Measurements from ENCODE around the gene AP3S1.

Gene AP3S1

DNA sequence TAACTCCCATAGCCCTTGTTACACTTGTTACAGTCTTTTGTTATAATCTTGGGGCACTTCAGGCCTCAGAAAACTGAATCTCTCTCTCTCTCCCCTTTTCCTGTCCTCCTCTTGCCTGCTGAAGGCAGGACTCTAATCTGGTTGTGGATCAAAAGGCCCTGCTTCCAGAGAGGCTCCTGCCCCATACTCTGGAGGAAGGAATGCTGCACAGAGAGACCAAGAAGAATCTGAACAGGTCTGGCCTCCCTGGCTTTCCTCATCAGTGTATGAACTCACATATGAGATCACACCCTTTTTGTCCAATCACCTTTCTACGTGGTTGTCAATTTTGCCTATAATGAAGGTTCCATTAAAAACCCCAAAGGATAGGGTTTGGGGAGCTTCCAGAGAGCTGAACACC, 94.3 kb downstream of the AP3S1 start:
- no peak for DNase-seq (ENCODE audit: low read depth in 4 of 4, low spot score in 1 of 4)

DNA sequence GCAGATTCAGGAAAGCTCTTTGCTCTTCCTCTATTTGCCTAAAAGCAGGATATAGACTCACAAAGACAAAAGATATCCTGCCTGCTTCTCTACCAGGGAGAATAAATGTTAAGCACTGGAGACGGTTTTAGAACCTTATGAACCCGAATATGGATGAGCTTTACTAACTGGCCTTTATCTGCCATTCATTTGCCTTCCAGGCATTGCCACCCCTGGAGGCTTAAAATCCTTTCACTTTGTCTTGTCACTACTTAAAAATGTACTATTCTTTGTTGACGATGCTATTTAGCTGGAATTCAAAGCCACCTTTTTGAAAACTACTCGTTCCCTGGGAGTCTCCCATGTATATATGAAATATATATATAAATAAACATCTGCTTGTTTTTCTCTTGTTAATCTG, 97.3 kb downstream of the AP3S1 start:
- DNase-seq (ENCODE audit: low read depth in 4 of 4, low spot score in 1 of 4): no peak

DNA sequence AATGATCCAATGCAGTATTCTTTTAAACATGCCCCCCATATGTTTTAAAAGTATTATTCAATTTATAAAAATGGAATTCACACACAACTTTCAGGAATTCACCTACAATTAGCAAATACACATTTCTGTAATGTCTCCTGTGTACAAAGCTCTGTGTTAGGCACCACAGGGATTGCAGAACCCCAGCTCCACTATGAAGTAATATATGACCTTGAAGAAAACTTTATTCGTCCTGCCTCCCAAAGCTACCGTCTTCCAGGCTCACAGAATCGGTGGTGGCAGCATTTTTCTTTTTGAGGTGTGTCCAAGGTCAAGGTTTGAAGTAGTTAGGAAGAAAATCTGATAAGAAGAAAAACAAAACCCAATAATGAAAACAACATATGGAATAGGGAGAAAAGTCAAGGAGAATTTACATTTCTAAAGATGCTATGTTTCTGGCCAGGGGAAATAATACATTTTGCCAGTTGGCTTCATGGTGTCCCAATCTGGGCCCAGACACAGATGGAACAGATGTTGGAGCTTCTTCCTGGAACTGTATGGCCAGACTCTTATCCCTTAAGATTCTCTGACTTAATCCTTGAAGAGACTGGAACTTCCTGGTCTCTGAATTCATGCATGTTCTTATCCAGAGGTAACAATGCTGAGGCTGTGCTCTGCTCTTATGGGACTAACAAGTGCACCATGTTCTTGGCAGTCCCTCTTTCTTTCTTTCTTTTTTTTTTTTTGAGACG, 98.5 kb downstream of the AP3S1 start:
- no peak for DNase-seq (ENCODE audit: low read depth in 4 of 4, low spot score in 1 of 4)

- no peak for DNase-seq (ENCODE audit: low read depth in 4 of 4, low spot score in 1 of 4)
Measured at GRCh38 chr5:115941051-115941675, 99.4 kb downstream of the AP3S1 start.

DNA sequence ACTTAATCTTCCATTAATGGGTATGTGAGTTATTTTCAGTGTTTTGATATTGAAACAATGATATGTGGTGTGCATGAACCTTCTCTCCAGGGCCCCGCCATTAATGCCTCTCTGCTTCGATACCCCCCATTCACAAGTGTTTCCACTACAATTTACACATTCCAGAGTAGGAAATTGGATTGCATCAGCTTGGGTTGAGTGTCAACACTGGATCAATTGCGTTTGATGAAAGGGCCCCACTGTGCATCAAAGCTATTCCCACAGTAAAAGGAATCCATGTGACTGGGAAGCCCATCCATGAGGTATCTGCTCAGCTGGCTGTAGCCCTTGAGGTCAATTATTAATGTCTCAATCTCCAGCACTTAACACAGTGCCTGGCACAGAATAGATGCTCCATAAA, 102.8 kb downstream of the AP3S1 start:
- DNase-seq (ENCODE audit: low read depth in 4 of 4, low spot score in 1 of 4): no peak

DNA sequence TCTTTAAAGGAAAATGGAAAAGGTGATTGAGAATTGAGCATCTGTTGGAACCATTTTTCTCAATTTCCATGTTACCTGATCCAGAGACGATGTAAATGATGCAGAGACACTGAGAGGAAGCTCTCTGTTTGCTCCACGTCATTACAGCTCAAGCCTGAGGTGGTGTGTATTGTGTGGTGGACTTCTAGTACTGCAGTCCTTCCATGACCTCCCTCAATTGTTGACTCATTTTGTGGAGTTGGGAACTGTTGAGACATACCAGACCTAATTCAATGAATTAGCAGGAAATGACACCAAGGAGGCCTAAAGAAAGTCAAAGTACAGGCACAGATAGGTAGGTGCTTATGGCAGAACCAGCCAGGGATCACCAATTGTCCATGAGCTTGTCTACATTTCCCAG, 104.9 kb downstream of the AP3S1 start:
- no peak for DNase-seq (ENCODE audit: low read depth in 4 of 4, low spot score in 1 of 4)

GRCh38 chr5:115947260-115947659, 105.5 kb downstream of the AP3S1 start:
- DNase-seq (ENCODE audit: low read depth in 4 of 4, low spot score in 1 of 4): no peak

DNA sequence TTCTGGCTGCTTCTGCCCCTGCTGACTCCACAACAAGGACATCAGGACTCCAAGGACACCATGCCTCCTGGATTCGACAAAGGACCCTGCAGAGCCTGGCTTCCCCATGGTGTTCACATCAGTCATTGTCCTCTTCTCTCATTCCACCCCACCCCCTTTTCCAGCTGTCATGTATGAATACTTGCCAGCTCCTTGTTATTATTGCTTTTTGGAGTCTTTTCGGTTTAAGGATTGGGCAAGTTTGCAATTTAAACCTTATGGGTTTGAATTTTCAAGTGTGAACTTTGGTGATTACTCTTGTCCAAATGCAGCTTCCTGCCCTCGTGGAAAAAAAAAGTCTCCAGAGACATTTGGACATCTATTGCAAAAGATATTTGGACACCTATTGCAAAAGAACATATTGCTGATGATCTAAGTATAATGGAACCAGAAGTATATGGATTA, 106.4 kb downstream of the AP3S1 start:
- DNase-seq (ENCODE audit: low read depth in 4 of 4, low spot score in 1 of 4): no peak

- no peak for DNase-seq (ENCODE audit: low read depth in 4 of 4, low spot score in 1 of 4)
Measured at GRCh38 chr5:115949096-115949495, 107.4 kb downstream of the AP3S1 start.

- DNase-seq (ENCODE audit: low read depth in 4 of 4, low spot score in 1 of 4): no peak
Measured at GRCh38 chr5:115952588-115952987, 110.9 kb downstream of the AP3S1 start.

GRCh38 chr5:115954144-115954543, 112.4 kb downstream of the AP3S1 start:
- DNase-seq (ENCODE audit: low read depth in 4 of 4, low spot score in 1 of 4): no peak

- no peak for DNase-seq (ENCODE audit: low read depth in 4 of 4, low spot score in 1 of 4)
Measured at GRCh38 chr5:115956957-115957356, 115.2 kb downstream of the AP3S1 start.

GRCh38 chr5:115961381-115962238, 119.9 kb downstream of the AP3S1 start:
- no peak for DNase-seq (ENCODE audit: low read depth in 4 of 4, low spot score in 1 of 4)

- no peak for DNase-seq (ENCODE audit: low read depth in 4 of 4, low spot score in 1 of 4)
Measured at GRCh38 chr5:115962239-115962564, 120.5 kb downstream of the AP3S1 start, which contains the start of gene LVRN. Gene LVRN (plus strand): TSS chr5:115962475. CDS start chr5:115962618, 143 bp downstream.

- no peak for DNase-seq (ENCODE audit: low read depth in 4 of 4, low spot score in 1 of 4)
Measured at GRCh38 chr5:115962565-115963402, 121.0 kb downstream of the AP3S1 start.

- no peak for DNase-seq (ENCODE audit: low read depth in 4 of 4, low spot score in 1 of 4)
Measured at GRCh38 chr5:115963566-115963965, 121.8 kb downstream of the AP3S1 start.

Measured in stimulated activated CD4-positive, alpha-beta T cell treated with anti-CD3 and anti-CD28 coated beads, Interleukin-1b, Interleukin-23, amount 100 ng/mL, for 24 hours (primary cell).